ENCODE data around the gene LIMS1.

- TF ChIP-seq CTCF (IDR thresholded peaks at IDR 0.05) (no peak), POLR2A (IDR thresholded peaks at IDR 0.05) (no peak)
Measured at GRCh38 chr2:108491848-108492247, 42.4 kb upstream of the LIMS1 start.
